GM12878 (cell line): ENCODE data around the gene FAM24B. TPM values are rescaled to one million over a fixed set of nuclear protein-coding genes. Genes with fewer than 3 reads are reported as not detected.

Experiments used
- ATAC-seq: fragments of 200-7000 bp; cut with Tn5 transposase; 3 replicates; pipeline ENCODE4 v1.9.1; 2020; ENCODE audit warnings: mild to moderate bottlenecking, moderate library complexity
- BruUV-seq: library from RNA; stranded (reverse); fragments of 400-500 nt; replicated peaks from 2 replicates; lab custom pipeline; 2021; lab: Mats Ljungman, UMichigan
- CTCF ChIA-PET: fragments of 300-600 bp; sonication (Branson Sonifier 250); formaldehyde crosslinking; extraction: SDS; loops from one replicate; lab custom pipeline; 2021; ENCODE audit warnings: inconsistent platforms; lab: Yijun Ruan, JAX
- POLR2A ChIA-PET: fragments of 350-600 bp; formaldehyde crosslinking; extraction: SDS; loops from one replicate; lab custom pipeline; 2021; ENCODE audit warnings: inconsistent platforms; lab: Charles Lee
- RAD21 ChIA-PET: fragments of 300-600 bp; sonication (Branson Sonifier 250); formaldehyde crosslinking; loops from one replicate; lab custom pipeline; 2023; ENCODE audit warnings: antibody characterized with exemption; ENCODE audit not compliant: unreplicated experiment; lab: Charles Lee
- SMC1A ChIA-PET: fragments of 300-600 bp; sonication (Branson Sonifier 250); formaldehyde crosslinking; loops from one replicate; lab custom pipeline; 2023; ENCODE audit not compliant: unreplicated experiment, uncharacterized antibody; lab: Charles Lee
- DNase-seq: peaks from one replicate; pipeline ENCODE4 v3.0.0-alpha.2; 2011; ENCODE audit warnings: low read depth, low spot score
- FAIRE-seq: peaks from 3 replicates; lab custom pipeline; 2011; peaks lifted over from hg19 to GRCh38; lab: Jason Lieb, UNC
- H2AFZ ChIP-seq: 2 replicates; pipeline ENCODE4 v1.6.0; 2011; ENCODE audit warnings: low read depth, low read length, control low read depth; ENCODE audit not compliant: control insufficient read depth
- H3K27ac ChIP-seq: 2 replicates; pipeline ENCODE4 v1.5.1; 2011; ENCODE audit warnings: control low read depth; ENCODE audit not compliant: control insufficient read depth, insufficient read depth
- H3K27me3 ChIP-seq, 2 experiments: replicated peaks in 1 of 2; 2 replicates each; pipeline versions ENCODE4 v1.6.0 to v1.6.1; 2011; ENCODE audit warnings: low read length in 1 of 2; ENCODE audit not compliant: control insufficient read depth in 2 of 2, insufficient read depth in 2 of 2
- H3K36me3 ChIP-seq, 2 experiments: 2 replicates each; pipeline ENCODE4 v1.5.1; 2011; ENCODE audit warnings: low read length in 1 of 2; ENCODE audit not compliant: control insufficient read depth in 2 of 2, insufficient read depth in 2 of 2
- H3K4me1 ChIP-seq: 2 replicates; pipeline ENCODE4 v1.6.1; 2011; ENCODE audit warnings: mild to moderate bottlenecking, low read length, moderate library complexity, mixed read lengths; ENCODE audit not compliant: control insufficient read depth, insufficient read depth
- H3K4me2 ChIP-seq: 2 replicates; pipeline ENCODE4 v1.6.0; 2011; ENCODE audit warnings: control low read depth; ENCODE audit not compliant: control insufficient read depth, insufficient read depth
- H3K4me3 ChIP-seq: fragments of 200-600 bp; sonication (generic); 2 replicates; pipeline ENCODE4 v1.5.1; 2016
- H3K79me2 ChIP-seq: 2 replicates; pipeline ENCODE4 v1.6.0; 2011; ENCODE audit warnings: low read length; ENCODE audit not compliant: control insufficient read depth, insufficient read depth
- H3K9ac ChIP-seq: 2 replicates; pipeline ENCODE4 v1.8.0; 2011; ENCODE audit warnings: low read length, control low read depth, mixed read lengths; ENCODE audit not compliant: control insufficient read depth, insufficient read depth
- H3K9me3 ChIP-seq: replicated peaks from 3 replicates; pipeline ENCODE4 v1.5.1; 2011; ENCODE audit warnings: mild to moderate bottlenecking, low read length; ENCODE audit not compliant: control insufficient read depth, insufficient read depth
- H4K20me1 ChIP-seq: 2 replicates; pipeline ENCODE4 v1.6.0; 2011; ENCODE audit not compliant: control insufficient read depth, insufficient read depth
- BCL11A ChIP-seq: IDR thresholded peaks from 2 replicates; pipeline ENCODE4 v1.6.1; 2011; ENCODE audit warnings: low read depth, low read length
- CBFB ChIP-seq: IDR thresholded peaks from 2 replicates; pipeline ENCODE4 v1.6.1; 2016; ENCODE audit warnings: antibody characterized with exemption, low read depth
- HDAC2 ChIP-seq: fragments of 200-600 bp; sonication (generic); IDR thresholded peaks from 2 replicates; pipeline ENCODE4 v1.6.1; 2017
- KDM1A ChIP-seq: fragments of 200-600 bp; sonication (generic); IDR thresholded peaks from 2 replicates; pipeline ENCODE4 v1.6.1; 2016; ENCODE audit warnings: borderline replicate concordance
- SP1 ChIP-seq: IDR thresholded peaks from one replicate; pipeline ENCODE4 v1.6.1; 2011; ENCODE audit warnings: low read depth, low read length
- TCF7 ChIP-seq: IDR thresholded peaks from 2 replicates; pipeline ENCODE4 v1.6.1; 2014; ENCODE audit warnings: antibody characterized with exemption, borderline replicate concordance
- ZNF274 ChIP-seq: IDR thresholded peaks from one replicate; pipeline ENCODE4 v1.8.0; 2011; ENCODE audit not compliant: insufficient read length, insufficient read depth
- WGBS: methylation state at CpG from one replicate; pipeline ENCODE4 v1.1.6; 2016; ENCODE audit warnings: low lambda C conversion rate; ENCODE audit not compliant: insufficient replicate concordance, insufficient coverage; ENCODE audit errors: missing lambda C conversion rate; 5-methylcytosine and 5-hydroxymethylcytosine counted together
- in situ Hi-C: fragments of 300-500 bp; cut with MboI; formaldehyde crosslinking; loops from 9 replicates; pipeline ENCODE4 v1.14.3; 2018; ENCODE audit warnings: mixed read lengths
- intact Hi-C: fragments of 100-400 bp; cut with micrococcal nuclease; formaldehyde crosslinking; loops from one replicate; pipeline ENCODE4 v1.14.2; 2022; ENCODE audit not compliant: unreplicated experiment
- polyA plus RNA-seq, 11 experiments: library from polyadenylated mRNA; depleted of rRNA in 4 of 11; unstranded in 6 of 11; stranded (reverse) in 5 of 11; fragments of >200 nt; fragmentation: Nextera tagmentation in 4 of 11; fragmentation: Illumina TruSeq in 1 of 11; extraction: Ambion mirVana in 4 of 11; extraction: Trizol in 1 of 11; gene quantifications; 1 replicate in 1 of 11; 2 replicates in 10 of 11; pipeline versions ENCODE4 v1.2.1 to v1.2.3, GENCODE V29; 2011 to 2016; ENCODE audit warnings: inconsistent platforms in 2 of 11, missing spikeins in 2 of 11, low read depth in 1 of 11
- total RNA-seq, 4 experiments: library from RNA; depleted of rRNA in 3 of 4; stranded (reverse); fragments of >200 nt in 3 of 4; fragmentation: Illumina TruSeq in 1 of 4; extraction: Trizol in 1 of 4; gene quantifications; 2 replicates each; pipeline versions ENCODE4 v1.2.1 to v1.2.3, GENCODE V29; 2013 to 2021
- TF ChIP-seq, protein P1 (sequence below): IDR thresholded peaks from 2 replicates; pipeline ENCODE4 v1.6.1; 2011; ENCODE audit warnings: mild to moderate bottlenecking, low read depth, low read length, moderate library complexity; ENCODE audit not compliant: insufficient replicate concordance
- TF ChIP-seq, protein P2 (sequence below): fragments of 450-650 bp; IDR thresholded peaks from 2 replicates; pipeline ENCODE4 v1.6.1; 2016; ENCODE audit warnings: mild to moderate bottlenecking

FAM24B gene
- total and polyA plus RNA-seq, 10 of the 15 experiments (the other 5 are each of a cell fraction or from before 2014, with no cell fraction given): 4.8 to 15.3 (median 7.2) TPM

DNA sequence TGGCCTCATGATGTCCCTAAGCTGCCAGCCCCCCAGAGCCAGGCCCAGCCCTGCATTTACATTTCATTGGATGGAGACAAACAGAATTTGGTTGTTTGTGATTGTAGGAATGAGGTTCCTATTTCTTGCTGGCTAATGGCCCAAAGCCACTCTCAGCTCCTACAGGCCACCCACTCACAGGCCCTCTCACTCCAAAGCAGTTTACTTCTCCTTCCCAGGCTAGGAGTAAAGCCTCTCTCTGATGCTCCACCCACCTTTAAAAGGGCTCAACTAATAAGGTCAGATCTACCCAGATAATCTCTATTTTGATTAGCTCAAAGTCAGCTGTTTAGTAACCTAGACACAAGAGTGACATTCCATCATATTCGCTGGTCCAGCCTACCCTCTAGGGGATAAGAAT lies 22.5 kb downstream of the FAM24B start:
- H3K9ac ChIP-seq: no peak overlapping the region
- H3K9me3 ChIP-seq: no peaks in the 10 kb centered on the region
- ChIA-PET CTCF (no interaction called here), POLR2A (no interaction called here), RAD21 (no interaction called here), SMC1A (no interaction called here)
- FAIRE-seq (no peak), ATAC-seq (no peak), DNase-seq (no peak)
- H3K4me1 ChIP-seq: no peaks in the 10 kb centered on the region; the same call in 1 of the 2 replicates
- in situ Hi-C loops (no loop called here), intact Hi-C loops (no loop called here)
- no peak overlapping the region for H3K27ac ChIP-seq
- H3K36me3 ChIP-seq: peaks cover 3 to 8% of the 10 kb centered on the region in 2 experiments; a peak in 3 of 4 replicates
- BruUV-seq: no TSS peak
- no peak for TF ChIP-seq HDAC2
- 85% methylated on average over 1 of the region's 1 CpG for WGBS
- no peaks in the 10 kb centered on the region for H3K27me3 ChIP-seq
- no peak overlapping the region for H3K4me3 ChIP-seq
- H4K20me1 ChIP-seq: no peaks in the 10 kb centered on the region; the same call in 1 of the 2 replicates
- no peak overlapping the region for H2AFZ ChIP-seq
- H3K4me2 ChIP-seq: no peak overlapping the region
- H3K79me2 ChIP-seq: no peaks in the 10 kb centered on the region; the same call in 1 of the 2 replicates

DNA sequence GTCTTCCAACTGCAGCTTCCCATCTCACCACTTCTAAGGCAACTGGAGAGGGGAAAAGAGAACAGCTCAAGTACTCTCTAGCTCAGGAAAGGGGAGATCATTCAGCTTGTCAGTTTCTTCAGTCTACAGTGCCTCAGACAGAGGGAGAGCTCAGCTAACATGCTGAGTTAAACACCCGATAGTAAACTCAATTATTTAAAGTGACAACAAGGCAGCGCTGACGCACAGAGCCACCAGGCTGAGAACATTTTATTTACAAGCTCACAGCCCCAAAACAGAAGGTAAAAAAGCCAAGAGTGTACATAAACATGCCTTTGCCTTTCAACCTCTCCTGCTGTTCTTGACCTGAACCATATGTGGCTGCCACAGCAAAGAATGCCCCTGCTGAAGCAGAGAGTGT lies 23.6 kb downstream of the FAM24B start:
- no peak for FAIRE-seq
- Histone ChIP-seq H3K4me2 (no peak overlapping the region), H3K36me3 (peaks cover 3 to 8% of the 10 kb centered on the region in 2 experiments; a peak in 3 of 4 replicates), H3K9me3 (no peaks in the 10 kb centered on the region), H3K79me2 (no peaks in the 10 kb centered on the region; the same call in 1 of the 2 replicates), H4K20me1 (no peaks in the 10 kb centered on the region; the same call in 1 of the 2 replicates), H3K4me1 (no peaks in the 10 kb centered on the region; the same call in 1 of the 2 replicates), H3K27ac (no peak overlapping the region), H3K27me3 (no peaks in the 10 kb centered on the region), H3K9ac (no peak overlapping the region), H3K4me3 (no peak overlapping the region), H2AFZ (no peak overlapping the region)
- ChIA-PET CTCF (no interaction called here), POLR2A (no interaction called here), SMC1A (no interaction called here), RAD21 (no interaction called here)
- in situ Hi-C loops (no loop called here), intact Hi-C loops (no loop called here)
- TF ChIP-seq TCF7 (no peak), ZNF274 (no peak), SP1 (no peak), CBFB (no peak), KDM1A (no peak), BCL11A (no peak)
- TF ChIP-seq, protein P1, sequence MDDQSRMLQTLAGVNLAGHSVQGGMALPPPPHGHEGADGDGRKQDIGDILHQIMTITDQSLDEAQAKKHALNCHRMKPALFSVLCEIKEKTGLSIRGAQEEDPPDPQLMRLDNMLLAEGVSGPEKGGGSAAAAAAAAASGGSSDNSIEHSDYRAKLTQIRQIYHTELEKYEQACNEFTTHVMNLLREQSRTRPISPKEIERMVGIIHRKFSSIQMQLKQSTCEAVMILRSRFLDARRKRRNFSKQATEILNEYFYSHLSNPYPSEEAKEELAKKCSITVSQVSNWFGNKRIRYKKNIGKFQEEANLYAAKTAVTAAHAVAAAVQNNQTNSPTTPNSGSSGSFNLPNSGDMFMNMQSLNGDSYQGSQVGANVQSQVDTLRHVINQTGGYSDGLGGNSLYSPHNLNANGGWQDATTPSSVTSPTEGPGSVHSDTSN: no peak
- TF ChIP-seq, protein P2, sequence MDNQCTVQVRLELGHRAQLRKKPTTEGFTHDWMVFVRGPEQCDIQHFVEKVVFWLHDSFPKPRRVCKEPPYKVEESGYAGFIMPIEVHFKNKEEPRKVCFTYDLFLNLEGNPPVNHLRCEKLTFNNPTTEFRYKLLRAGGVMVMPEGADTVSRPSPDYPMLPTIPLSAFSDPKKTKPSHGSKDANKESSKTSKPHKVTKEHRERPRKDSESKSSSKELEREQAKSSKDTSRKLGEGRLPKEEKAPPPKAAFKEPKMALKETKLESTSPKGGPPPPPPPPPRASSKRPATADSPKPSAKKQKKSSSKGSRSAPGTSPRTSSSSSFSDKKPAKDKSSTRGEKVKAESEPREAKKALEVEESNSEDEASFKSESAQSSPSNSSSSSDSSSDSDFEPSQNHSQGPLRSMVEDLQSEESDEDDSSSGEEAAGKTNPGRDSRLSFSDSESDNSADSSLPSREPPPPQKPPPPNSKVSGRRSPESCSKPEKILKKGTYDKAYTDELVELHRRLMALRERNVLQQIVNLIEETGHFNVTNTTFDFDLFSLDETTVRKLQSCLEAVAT: no peak
- ATAC-seq: no peak
- no TSS peak for BruUV-seq
- WGBS: 94% methylated on average over 3 of the region's 3 CpGs
- no peak for DNase-seq
